Endometrium (tissue), 2 donors: Measurements from ENCODE around the gene ABCD1.
"Not testable (repeated sequence)": the region's sequence is repeated elsewhere in the genome, so short reads cannot be mapped to it uniquely, and the experiment has no call there.

ENCODE experiments used
- FAIRE-seq: peaks from 2 replicates; lab custom pipeline; 2012; peaks lifted over from hg19 to GRCh38; lab: Jason Lieb, UNC
- donor health status: control.
- donor health status: control.

The ABCD1 gene

GRCh38 chrX:153709726-153710674 lies 14.7 kb upstream of the ABCD1 start:
- FAIRE-seq: no peak

GRCh38 chrX:153714256-153714655 lies 10.4 kb upstream of the ABCD1 start:
- FAIRE-seq: no peak

- no peak for FAIRE-seq
Measured at GRCh38 chrX:153717445-153717844, 7.2 kb upstream of the ABCD1 start.

- no peak for FAIRE-seq
Measured at GRCh38 chrX:153719238-153719637, 5.4 kb upstream of the ABCD1 start.

- no peak for FAIRE-seq
Measured at GRCh38 chrX:153719701-153720100, 5.0 kb upstream of the ABCD1 start.

- FAIRE-seq: no peak
Measured at GRCh38 chrX:153722704-153723350, 1.8 kb upstream of the ABCD1 start.

GRCh38 chrX:153723351-153724251 lies 1.1 kb upstream of the ABCD1 start:
- FAIRE-seq: no peak

GRCh38 chrX:153725039-153725831 lies 579 bp downstream of the ABCD1 start:
- FAIRE-seq: no peak

- FAIRE-seq: no peak
Measured at GRCh38 chrX:153725832-153726285, 1.2 kb downstream of the ABCD1 start.

GRCh38 chrX:153726286-153727122 lies 1.8 kb downstream of the ABCD1 start:
- no peak for FAIRE-seq

GRCh38 chrX:153727123-153727931 lies 2.7 kb downstream of the ABCD1 start:
- no peak for FAIRE-seq

- FAIRE-seq: no peak
Measured at GRCh38 chrX:153728095-153728494, 3.4 kb downstream of the ABCD1 start.

GRCh38 chrX:153728951-153729631 lies 4.4 kb downstream of the ABCD1 start:
- no peak for FAIRE-seq

GRCh38 chrX:153730115-153730514 lies 5.5 kb downstream of the ABCD1 start:
- FAIRE-seq: not testable (repeated sequence)

- FAIRE-seq: no peak
Measured at GRCh38 chrX:153731117-153731844, 6.6 kb downstream of the ABCD1 start.

- no peak for FAIRE-seq
Measured at GRCh38 chrX:153731845-153732215, 7.2 kb downstream of the ABCD1 start.

- no peak for FAIRE-seq
Measured at GRCh38 chrX:153732401-153732800, 7.7 kb downstream of the ABCD1 start.

GRCh38 chrX:153733651-153734240 lies 9.1 kb downstream of the ABCD1 start:
- FAIRE-seq: no peak
